DMS53 (cell line): ENCODE data around the gene SMAD7.
A peak's percentile ranks its signal among the peaks of the same experiment; 100 is the strongest.

Experiments
- DNase-seq: peaks from one replicate; lab custom pipeline; 2025; lab: John Stamatoyannopoulos, UW

The SMAD7 gene

DNA sequence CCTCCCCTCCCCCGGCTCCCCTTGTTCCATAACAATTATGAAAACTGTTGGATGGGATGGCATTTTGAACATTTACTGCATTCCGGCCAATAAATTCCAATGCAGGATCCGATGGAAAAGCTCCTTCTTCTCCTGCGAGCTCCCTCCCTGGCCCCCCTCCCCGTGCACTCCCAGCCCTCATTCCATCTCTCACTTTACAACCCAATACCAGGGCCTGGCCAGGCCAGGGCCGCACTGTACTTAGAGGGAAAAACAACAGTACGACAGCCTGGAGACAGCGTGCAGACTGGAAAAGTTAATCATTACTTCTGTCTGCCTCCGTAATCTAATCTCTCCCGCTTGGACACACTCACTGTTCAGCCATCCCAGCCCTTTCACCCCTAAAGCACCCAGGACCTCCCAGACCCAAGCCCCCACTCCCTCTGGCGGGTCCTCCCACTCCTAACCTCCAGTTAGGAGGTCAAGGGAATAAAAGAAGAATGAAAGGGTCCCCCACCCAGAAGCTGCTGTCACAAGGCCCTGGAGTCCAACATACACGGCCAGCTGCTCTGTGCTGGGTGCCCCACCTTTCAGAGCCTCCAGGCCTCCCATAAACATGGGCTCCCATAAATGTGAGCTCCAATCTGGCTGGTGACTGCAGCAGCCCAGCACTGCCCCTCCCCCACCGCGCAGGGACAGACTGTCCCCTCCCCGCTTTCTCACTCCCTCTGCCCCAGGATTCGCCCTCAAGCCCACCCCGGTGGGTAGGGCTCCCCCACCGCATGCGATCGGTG is 20.6 kb downstream of the SMAD7 start:
- DNase-seq = peak; percentile 98

DNA sequence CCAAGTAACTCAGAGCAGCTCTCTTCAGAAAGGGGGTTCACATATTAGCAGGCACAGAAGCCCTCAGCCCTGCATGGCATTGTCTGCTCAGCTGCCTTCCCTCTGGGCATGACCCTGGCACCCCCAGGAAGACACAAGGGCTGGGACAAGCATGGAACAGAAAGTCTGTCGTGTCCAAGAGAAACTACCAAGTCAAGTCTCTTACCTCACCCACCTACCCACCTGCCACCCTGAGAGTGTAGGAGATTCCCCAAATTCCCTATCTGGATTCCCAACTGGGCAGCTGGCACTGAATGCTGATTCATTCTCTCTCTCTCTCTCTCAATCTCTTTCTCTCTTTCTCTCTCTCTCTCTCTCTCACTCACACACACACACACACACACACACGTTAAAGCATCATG is 21.6 kb downstream of the SMAD7 start:
- peak; percentile 87 for DNase-seq

GRCh38 chr18:48928787-48929186 is 22.0 kb downstream of the SMAD7 start:
- DNase-seq = peak; percentile 99

DNA sequence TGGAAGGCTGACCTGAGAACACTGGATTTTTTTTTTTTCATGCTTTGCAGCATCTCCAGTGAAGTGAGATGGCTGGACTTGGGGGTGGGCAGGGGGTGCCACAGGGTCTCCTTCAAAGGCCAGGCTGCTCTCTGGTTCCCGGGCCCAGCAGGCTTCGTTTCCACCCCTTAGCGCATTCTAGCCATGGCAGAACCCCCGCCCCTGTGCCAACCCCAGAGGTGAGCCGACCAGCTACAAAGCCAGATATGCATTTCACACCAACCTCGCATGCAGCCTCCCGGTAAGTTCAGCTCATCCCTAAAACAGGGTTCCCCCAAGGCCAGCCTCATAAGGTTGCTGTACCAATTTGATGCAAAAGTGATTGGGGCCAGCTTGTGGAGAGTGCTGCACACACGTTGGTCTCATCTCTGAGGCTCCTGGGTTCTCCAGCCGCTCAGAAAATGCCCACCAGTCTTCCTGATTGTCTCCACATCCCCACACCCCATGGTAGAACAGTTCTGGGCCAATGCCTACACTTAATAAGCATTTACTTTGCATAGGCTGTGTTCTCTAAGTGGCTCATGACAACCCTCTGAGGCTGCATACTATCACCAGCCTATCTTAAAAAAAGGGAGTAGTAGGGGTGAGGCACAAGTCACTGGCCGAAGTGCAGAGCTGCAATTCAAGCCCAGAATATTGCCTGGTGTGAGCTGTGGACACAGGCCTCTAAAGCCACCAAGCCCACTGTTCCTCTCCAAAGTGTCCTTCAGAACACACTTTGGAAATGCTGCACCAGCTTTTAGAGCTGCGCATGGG is 23.3 kb downstream of the SMAD7 start:
- DNase-seq = peak; percentile 60

DNA sequence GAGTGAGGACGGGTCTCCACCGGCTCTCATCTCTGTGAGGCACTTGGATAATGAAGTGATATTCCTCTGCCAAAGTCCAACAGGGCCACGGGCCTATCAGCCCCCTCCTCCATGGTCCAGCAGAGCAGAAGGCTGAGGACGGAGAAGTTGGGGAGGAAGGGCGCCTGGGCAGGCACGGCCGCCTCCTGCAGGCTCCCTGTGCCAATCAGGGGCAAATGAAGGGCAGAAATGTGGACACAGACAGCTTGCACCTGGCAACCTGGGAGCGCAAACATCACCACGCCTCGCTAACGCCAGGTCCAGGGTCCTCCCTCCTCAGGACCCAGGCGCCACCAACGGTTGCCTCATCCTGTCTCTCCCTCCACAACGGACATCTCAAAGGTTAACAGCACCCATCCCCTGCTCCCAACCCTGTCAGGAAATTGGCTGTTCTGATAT is 24.3 kb downstream of the SMAD7 start:
- peak; percentile 97 for DNase-seq

DNA sequence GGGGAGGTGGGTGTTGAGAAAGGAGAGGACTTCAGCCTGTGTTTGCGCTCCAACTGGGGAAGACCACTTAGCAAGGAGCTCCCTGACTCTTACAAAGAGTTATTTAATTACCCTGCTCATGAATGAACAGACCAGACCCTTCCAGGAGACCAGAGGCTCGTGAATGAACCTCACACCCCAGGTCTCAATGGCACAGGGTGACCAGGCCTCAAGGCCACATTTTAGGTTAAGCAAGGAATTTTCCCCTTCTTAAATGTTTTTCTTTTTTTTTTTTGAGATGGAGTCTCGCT is 25.3 kb downstream of the SMAD7 start:
- no peak for DNase-seq

GRCh38 chr18:48924630-48925490 is 25.9 kb downstream of the SMAD7 start:
- no peak for DNase-seq

DNA sequence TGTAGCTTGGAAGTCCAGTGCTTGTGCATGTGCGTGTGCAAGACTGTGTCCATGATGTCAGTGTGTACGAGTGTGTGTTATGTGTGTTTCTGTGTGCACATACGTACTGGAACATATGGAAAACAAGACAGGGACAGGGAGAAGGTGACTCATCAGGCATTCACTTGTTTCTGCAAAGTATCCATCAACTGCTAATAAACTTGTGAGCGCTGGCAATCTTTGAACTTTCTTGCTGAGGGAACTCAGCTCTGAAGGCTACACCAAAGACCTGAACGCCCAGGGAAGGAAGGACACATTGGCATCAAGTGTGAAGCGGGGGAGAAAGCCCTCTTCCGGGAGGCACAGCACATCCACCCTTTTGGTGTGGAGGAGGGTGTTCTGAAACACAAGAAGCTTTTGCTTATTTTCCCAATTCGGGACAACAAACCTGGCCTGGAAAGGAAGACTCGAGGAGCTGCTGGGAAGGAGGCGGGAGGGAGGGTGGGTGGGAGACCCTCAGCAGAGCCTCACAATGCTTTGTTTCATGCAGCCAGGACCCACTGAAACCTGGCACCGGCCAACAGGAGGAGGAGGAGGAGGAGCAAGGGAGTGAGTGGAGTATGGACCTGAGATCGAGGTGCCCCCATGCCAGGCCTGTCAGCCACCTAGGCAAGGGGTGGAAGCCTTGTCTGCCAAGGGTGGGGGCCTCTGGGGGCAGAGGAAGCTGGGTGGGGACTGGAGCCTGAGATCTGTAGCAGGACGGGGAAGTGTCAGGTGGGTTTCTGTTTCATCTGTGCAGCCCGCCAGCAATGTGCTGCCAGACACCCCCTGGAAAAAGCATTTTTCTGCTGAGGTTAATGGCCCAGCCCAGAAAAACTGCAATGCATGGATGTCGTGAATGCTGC is 26.8 kb downstream of the SMAD7 start:
- no peak for DNase-seq

DNA sequence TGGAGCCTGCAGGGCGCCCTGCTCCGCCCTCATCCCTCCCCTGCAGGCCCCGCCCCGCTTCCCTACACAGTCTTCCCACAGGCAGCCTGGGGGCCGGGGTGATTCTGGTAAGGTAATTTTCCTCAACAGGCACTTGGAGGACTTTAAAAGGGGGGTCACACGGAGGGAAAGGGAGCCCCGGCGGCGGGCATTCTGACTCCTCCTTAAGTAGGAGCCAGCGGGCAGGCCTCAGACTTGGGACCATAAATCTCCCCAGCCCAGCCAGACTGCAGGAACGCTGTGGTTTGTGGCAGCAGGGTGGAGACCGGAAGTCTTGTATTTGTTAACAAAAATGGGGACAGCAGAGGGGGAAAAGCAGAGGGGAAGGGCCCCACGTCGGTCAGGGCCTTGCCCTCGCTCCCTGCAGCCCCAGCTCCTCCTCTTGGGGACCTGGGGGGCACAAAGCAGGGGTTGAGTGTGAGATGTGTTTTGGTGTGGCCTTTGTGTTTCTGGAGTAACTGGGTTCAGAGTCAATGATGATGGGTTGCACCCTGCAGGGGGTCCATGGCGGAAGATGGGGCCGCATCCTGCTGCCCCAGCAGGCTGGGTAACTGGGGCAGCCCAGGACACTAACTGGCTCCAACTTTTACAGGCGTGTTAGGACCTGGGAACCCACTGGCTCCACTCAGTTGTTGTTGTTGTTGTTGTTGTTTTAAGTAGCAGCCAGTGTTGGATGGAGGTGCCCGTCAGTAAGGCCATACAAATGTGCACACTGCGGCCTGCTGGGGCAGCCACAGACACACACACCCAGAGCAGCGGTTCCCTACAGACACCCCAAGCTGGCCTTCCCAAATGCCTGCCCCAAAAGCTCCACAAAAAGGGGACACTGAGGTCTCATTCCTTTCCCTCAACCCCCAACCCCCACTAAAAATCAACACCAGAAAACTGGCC is 27.7 kb downstream of the SMAD7 start:
- DNase-seq = no peak

DNA sequence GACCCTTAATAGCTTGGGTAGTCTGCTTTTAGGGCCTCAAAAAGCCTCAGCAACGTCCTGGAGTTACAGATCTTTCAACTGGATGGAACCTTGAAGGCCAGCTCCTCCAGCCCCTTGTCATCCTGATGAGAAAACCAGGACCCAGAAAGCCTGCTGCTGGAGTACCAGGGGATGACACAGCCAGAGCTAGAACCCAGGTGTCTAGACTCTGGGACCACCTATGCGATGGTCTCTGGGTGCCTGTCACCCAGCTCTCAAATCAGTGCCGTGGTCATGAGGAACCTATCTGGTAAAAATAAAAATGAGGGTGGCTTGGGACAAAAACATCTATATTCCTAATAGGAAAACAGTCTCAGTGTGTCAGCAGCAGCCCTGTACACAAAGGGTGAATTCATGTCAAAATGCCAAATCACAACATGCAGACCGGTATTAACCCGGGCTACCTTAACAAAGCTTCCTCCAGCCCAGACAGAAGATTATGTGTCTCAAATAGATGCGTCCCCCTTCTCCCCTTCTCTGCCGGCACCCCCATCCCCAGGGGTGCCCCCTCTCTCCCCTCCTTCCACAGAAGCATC is 28.5 kb downstream of the SMAD7 start:
- no peak for DNase-seq

- DNase-seq = no peak
Measured at GRCh38 chr18:48921305-48922225, 29.2 kb downstream of the SMAD7 start.

- no peak for DNase-seq
Measured at GRCh38 chr18:48920408-48921038, 30.2 kb downstream of the SMAD7 start.

DNA sequence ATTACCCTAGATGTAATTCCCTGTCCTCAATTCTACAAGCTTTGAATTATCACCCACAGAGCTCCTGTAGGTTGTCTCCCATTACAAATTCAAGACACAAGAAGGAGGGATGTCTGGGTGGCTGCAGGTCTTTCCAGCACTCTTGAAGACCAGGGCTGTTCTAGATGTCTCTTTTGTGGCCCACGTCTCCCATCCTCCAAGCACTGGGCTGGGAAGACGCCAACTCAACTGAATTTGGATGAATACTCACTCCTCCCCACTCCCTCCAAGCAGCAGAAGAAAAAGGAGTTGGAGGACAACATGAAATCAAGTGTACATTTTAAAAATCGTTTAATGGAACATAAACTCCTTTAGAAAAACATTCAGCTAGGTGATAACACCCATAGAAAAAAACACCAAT is 31.2 kb downstream of the SMAD7 start:
- no peak for DNase-seq

DNA sequence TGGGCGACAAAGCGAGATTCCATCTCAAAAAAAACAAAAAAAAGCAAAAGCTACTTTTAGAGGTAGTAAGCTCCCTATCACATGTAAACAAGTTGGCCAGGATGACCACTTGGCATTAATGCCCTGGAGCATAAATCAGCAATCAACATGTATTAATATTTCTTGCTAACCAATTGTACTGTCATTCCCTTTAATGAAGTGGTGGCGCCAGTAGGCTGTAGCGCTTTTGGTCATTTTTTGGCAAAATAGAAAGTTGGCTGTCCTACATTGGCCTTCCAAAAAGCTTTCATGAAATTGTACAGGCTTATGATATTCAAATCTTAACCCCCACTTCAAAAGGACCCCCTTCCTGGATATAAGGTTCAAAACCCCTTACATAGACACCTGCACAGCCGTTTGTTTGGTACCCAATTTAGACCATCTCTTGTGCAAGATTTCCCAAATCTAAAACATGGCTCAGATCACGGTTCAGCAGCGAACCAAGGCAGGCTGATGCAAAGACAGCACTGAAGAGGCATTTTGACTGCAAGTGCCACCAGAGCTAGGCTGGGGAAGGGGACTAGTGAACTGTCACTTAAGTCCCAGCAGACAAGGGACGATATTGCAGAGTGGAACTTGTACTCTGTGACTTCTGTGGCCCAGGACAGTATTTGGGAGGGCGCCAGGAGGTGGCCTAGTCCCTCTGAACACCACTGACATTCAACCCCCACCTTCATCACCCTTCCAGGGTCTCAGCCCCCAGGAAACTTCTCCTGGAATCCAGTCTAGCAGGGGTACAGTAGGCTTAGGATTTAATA is 31.9 kb downstream of the SMAD7 start:
- DNase-seq = no peak

DNA sequence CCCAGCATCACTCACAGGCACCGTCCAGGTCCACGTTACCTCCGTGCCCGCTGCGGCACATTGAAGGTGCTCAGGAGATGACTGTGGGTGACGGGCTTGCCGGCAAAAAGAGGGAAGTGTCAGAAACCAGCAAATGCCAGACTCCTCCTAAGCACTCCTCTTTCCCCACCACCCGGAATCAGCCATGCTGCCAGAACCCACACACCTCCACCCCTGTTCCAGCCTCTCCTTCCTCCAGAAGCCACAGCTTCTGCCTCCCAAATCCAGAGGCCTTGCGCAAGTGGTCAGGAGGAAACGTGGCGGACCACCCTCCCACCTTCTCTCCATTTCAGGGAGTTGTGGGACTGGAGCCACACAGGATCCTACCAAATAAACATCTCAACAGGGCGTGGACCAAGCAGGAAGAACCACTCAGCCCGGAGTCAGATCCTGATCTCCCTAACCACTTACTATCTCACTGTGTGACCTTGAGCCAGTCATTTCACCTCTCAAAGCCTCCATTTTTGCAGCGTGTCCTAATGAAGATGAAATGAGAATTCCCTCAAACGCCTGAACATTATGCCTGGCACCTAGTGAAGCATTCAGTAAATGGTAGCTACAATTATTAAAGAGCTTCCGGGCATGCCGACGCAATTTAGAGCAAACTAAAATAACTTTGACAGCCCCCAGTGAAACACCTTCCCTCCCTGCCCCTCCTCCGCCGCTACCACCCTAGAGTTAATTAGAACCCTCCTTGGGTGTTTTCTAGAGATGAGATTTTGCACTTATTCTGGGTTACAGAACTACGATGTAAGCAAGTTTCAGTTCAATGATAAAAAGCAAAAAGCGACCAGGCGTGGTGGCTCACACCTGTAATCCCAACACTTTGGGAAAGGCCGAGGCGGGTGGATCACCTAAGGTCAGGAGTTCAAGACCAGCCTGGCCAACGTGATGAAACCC is 32.9 kb downstream of the SMAD7 start:
- no peak for DNase-seq

DNA sequence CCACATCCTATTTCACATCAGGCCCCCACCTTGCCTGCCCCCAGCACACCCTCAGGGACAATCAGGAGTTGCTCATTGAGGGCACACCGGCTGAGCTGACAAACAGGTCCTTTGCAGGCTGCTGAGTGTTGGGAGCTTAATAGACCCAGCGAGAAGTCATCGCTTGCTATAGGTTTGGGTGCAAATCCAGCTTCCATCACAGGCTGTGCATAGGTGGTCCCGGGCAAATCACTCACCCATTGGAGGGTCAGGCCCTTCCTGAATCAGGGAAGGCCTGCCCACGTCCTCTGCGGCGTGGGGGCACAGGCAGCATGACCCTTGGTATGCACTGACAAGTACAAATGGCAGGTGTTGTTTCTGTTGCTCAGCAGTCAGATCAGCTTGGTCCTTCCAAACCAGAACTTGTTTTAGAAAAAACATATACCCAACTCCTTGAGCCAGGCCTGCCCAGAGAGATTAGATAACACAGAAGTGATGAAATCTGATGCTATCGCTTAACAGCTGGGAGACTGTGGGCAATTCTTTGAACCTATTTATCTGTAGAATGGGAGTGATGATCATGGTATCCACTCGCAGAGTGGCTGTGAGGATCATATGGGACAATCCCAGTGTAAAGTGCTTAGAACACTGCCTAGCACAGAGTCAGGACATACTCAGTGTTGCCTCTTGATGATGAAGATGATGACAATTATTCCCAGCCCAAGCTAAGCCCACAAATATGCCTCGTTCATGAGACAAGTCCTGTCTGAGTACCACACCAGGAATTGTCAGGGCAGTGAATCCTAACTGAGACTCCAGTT is 34.9 kb downstream of the SMAD7 start:
- peak; percentile 52 for DNase-seq
